Pancreas (tissue), 10 donors: ENCODE measurements around the gene CSRP1. TPM values are rescaled to one million over a fixed set of nuclear protein-coding genes. Genes with fewer than 3 reads are reported as not detected.

Source experiments
- ATAC-seq, 4 donors: fragments of 200-7000 bp; cut with Tn5 transposase; one replicate each; pipeline versions ENCODE4 v1.8.0 to v1.9.1; 2020; ENCODE audit warnings: mild to moderate bottlenecking in 4 of 4, moderate library complexity in 4 of 4
- DNase-seq, 6 donors: peaks; one replicate each; pipeline ENCODE4 v3.0.0-alpha.2; 2020
- FAIRE-seq: peaks from 2 replicates; lab custom pipeline; 2012; peaks lifted over from hg19 to GRCh38; lab: Jason Lieb, UNC
- H3K27ac ChIP-seq, 4 donors: fragments of 200-600 bp; sonication (generic); 1 replicate in 3 of 4; 2 replicates in 1 of 4; pipeline versions ENCODE4 v1.5.0 to v1.8.0; 2020
- H3K27me3 ChIP-seq, 4 donors: fragments of 200-600 bp; one replicate each; pipeline ENCODE4 v1.8.0; 2021
- H3K36me3 ChIP-seq, 3 donors: fragments of 200-600 bp; sonication (generic) in 1 of 3; one replicate each; pipeline versions ENCODE4 v1.5.0 to v1.8.0; 2020 to 2021
- H3K4me1 ChIP-seq, 3 donors: fragments of 200-600 bp; one replicate each; pipeline ENCODE4 v1.8.0; 2021
- H3K4me3 ChIP-seq, 4 donors: fragments of 200-600 bp; sonication (generic) in 2 of 4; one replicate each; pipeline versions ENCODE4 v1.5.0 to v1.8.0; 2020 to 2021
- H3K9me3 ChIP-seq, 4 donors: fragments of 200-600 bp; one replicate each; pipeline ENCODE4 v1.8.0; 2021
- WGBS, 2 donors: extraction: QIAGEN DNeasy Blood & Tissue Kit; methylation state at CpG; one replicate each; pipeline ENCODE4 v1.1.7; 2013; 5-methylcytosine and 5-hydroxymethylcytosine counted together
- intact Hi-C, 3 donors: fragments of 100-400 bp; cut with DNase I; formaldehyde crosslinking; loops; one replicate each; pipeline versions ENCODE4 v1.11.1 to v1.14.2; 2022
- polyA plus RNA-seq, 2 donors: library from polyadenylated mRNA; stranded (reverse); fragments of 200-250 nt; gene quantifications; one replicate each; pipeline ENCODE4 v1.2.3, GENCODE V29; 2013
- total RNA-seq, 6 donors: library from RNA; stranded (reverse); fragmentation: NEBNext Ultra II Directional in 4 of 6; extraction: Animal tissue kit (Norgen Biotek cat#: 25700) in 4 of 6; gene quantifications; one replicate each; pipeline versions ENCODE4 v1.2.1 to v1.2.4, GENCODE V29; 2021 to 2023
- TF ChIP-seq, protein P1 (sequence below), 4 donors: fragments of 200-600 bp; sonication (generic) in 3 of 4; IDR thresholded peaks; one replicate each; pipeline versions ENCODE4 v1.5.0 to v1.8.0; 2021; ENCODE audit warnings: antibody characterized with exemption in 4 of 4
- donor health status: healthy with polysubstance abuse.
- donor health status: DM: no; HTN: no; CAD: no; lungs with moderate emphysema.
- donor health status: DM: no; HTN: no; CAD: no.
- donor health status: control.
- donor health status: control.
- donor health status: Bipolar disorder and iron deficiency.
- donor health status: DM: yes; HTN: yes; CAD: no.
- donor health status: DM: no; HTN: no; CAD: no.
- donor health status: DM: no; HTN: no; CAD: no.
- donor health status: DM: yes; HTN: yes; CAD: no.

CSRP1 gene
- total and polyA plus RNA-seq, 8 donors: 49.6 to 103 (median 72.0) TPM

DNA sequence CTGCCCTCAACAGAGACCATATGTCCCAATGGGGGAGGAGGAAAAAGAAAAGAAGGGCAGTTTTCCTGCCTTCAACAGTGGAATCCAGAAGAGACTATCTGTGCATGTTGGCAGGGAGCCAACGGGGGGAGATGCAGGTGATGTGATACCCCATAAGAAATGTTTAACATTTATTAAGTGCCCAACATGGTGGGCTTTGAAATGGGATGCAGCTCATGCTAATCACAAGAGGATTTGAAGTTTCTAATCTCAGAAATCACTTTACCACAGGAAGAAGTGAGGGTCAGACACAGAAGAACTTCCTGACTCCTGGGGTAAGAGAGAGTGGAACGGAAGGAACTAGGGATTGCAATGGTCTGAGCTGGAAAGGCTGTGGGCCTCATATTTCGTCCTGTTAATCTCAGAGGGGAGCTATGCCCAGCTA, 16.2 kb downstream of the CSRP1 start:
- FAIRE-seq: no peak
- 53 to 56% methylated on average over 3 of the region's 3 CpGs for WGBS, 2 donors

DNA sequence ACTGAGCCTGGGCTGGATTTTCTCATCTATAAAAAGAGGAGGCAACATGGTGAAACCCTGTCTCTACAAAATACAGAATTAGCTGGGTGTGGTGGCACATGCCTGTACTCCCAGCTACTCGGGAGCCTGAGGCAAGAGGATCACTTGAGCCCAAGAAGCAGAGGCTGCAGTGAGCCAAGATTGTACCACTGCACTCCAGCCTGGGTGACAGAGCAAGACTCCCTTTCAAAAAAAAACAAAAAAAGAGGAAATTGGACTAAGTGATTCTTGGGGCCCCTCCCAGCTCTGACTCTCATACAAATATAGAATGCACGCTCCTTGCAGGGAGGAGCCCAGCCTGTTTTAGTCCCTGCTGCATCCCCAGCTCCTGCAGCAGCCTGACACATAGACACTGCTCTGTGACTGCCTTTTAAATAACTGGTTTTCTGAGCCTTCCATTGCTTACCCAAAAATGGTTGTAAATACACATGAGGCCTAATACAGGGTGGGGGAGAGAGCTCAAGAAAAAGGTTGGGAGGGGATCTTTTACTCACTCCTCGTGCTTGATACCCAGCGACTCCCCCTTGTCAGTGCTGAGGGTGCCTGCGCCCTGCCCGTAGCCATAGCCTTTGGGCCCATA, 17.2 kb downstream of the CSRP1 start:
- TF ChIP-seq, protein P1, sequence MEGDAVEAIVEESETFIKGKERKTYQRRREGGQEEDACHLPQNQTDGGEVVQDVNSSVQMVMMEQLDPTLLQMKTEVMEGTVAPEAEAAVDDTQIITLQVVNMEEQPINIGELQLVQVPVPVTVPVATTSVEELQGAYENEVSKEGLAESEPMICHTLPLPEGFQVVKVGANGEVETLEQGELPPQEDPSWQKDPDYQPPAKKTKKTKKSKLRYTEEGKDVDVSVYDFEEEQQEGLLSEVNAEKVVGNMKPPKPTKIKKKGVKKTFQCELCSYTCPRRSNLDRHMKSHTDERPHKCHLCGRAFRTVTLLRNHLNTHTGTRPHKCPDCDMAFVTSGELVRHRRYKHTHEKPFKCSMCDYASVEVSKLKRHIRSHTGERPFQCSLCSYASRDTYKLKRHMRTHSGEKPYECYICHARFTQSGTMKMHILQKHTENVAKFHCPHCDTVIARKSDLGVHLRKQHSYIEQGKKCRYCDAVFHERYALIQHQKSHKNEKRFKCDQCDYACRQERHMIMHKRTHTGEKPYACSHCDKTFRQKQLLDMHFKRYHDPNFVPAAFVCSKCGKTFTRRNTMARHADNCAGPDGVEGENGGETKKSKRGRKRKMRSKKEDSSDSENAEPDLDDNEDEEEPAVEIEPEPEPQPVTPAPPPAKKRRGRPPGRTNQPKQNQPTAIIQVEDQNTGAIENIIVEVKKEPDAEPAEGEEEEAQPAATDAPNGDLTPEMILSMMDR (IDR thresholded peaks at IDR 0.05): no peak
- Histone ChIP-seq H3K9me3 (no peaks in the 10 kb centered on the region), H3K27me3 (no peaks in the 10 kb centered on the region), H3K4me3 (no peak overlapping the region), H3K4me1 (peaks cover 0 to 22% (median 19%) of the 10 kb centered on the region in 3 donors), H3K27ac (peak overlapping the region in 3 of 4 donors; percentile 18 to 38 (median 33)), H3K36me3 (peaks cover 0 to 28% (median 7%) of the 10 kb centered on the region in 3 donors)
- 92% methylated on average over 6 of the region's 6 CpGs for WGBS, 2 donors
- FAIRE-seq (no peak), ATAC-seq (peak in 1 of 4 donors; percentile 10), DNase-seq (no peak)
- intact Hi-C loops: no loop called here

More for the DNA sequence above, 16.2 kb downstream of the CSRP1 start:
- peaks cover 0 to 33% (median 6%) of the 10 kb centered on the region in 3 donors for H3K36me3 ChIP-seq
- H3K4me1 ChIP-seq: peaks cover 0 to 22% (median 22%) of the 10 kb centered on the region in 3 donors
- no peak for ATAC-seq
- intact Hi-C loops: no loop called here
- no peak overlapping the region for H3K27ac ChIP-seq
- no peaks in the 10 kb centered on the region for H3K9me3 ChIP-seq
- H3K27me3 ChIP-seq: no peaks in the 10 kb centered on the region
- TF ChIP-seq, protein P1 (IDR thresholded peaks at IDR 0.05): no peak
- no peak for DNase-seq
- H3K4me3 ChIP-seq: no peak overlapping the region

DNA sequence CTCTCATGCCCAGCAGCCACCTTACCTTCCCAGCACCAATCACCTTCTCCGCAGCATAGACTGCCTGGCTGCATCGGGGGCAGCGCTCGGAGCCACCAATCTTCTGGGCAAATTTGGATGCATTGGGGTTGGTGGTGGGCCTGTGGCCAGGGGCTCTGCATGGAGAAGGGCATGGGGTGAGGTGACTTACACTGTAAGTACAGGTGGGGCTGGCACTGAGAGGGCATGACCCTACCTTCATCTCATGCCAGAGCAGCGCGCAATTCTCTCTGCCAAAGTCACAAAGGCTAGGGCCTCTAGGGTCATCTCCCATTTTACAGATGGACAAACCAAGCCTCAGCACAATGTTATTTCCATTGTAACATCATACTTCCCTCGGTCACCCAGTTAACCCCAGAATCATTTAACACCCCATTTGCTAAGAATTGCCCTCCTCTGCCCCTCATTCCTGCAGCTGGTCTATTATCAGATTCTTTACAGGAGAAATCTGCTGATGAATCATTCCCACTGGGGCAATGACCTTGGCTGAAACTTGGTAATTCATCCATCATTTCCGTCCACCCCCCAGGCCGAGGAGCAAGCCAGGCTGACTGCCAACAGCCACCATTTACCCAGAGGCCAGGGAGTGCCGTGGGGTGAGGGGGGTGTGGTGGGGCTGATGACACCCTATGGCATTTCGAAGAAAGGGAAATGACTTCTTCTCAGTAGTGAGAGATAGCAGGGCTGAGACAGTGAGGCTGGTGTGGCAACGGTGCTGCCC, 17.9 kb downstream of the CSRP1 start:
- H3K4me1 ChIP-seq: peaks cover 0 to 16% (median 11%) of the 10 kb centered on the region in 3 donors
- 66 to 71% methylated on average over 12 of the region's 12 CpGs for WGBS, 2 donors
- ATAC-seq (peak; percentile 44 to 84 (median 76)), DNase-seq (peak in 3 of 6 donors; percentile 58 to 73 (median 70)), FAIRE-seq (no peak)
- H3K27me3 ChIP-seq: no peaks in the 10 kb centered on the region
- H3K36me3 ChIP-seq: peaks cover 0 to 34% (median 7%) of the 10 kb centered on the region in 3 donors
- intact Hi-C loops: no loop called here
- TF ChIP-seq, protein P1 (IDR thresholded peaks at IDR 0.05): no peak
- H3K4me3 ChIP-seq: no peak overlapping the region
- no peaks in the 10 kb centered on the region for H3K9me3 ChIP-seq
- H3K27ac ChIP-seq: peak overlapping the region in 3 of 4 donors; percentile 18 to 38 (median 33)

DNA sequence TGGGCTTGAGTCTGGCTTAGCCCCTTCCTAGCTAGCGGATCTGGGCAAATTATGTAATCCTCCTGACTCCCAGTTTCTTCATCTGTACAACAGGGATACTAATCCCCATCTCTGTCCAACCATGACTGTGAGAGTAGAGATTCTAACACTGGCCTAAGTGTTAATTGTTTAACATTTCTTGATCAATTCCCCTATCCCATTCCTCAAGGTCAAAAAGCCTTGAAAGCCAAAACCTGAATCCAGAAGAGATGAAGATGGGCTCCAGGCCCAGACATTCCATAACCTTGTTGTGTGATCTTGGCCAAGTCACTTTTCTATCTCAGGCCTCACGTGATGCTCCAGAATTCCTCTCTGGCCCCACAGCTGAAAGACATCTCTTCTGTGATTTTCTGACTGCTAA, 19.2 kb downstream of the CSRP1 start:
- 82 to 96% methylated on average over 2 of the region's 2 CpGs for WGBS, 2 donors
- H3K4me1 ChIP-seq: peaks cover 0 to 13% (median 7%) of the 10 kb centered on the region in 3 donors
- intact Hi-C loops: no loop called here
- H3K36me3 ChIP-seq: peaks cover 0 to 39% (median 7%) of the 10 kb centered on the region in 3 donors
- ATAC-seq: no peak
- no peak for DNase-seq
- FAIRE-seq: no peak
- H3K4me3 ChIP-seq: no peak overlapping the region
- TF ChIP-seq, protein P1 (IDR thresholded peaks at IDR 0.05): no peak
- H3K9me3 ChIP-seq: no peaks in the 10 kb centered on the region
- H3K27me3 ChIP-seq: no peaks in the 10 kb centered on the region
- no peak overlapping the region for H3K27ac ChIP-seq
